OCI-LY3 (cell line): Measurements from ENCODE around the gene TNIP1.

Experiments used
- H2AFZ ChIP-seq: fragments of 200-600, 300-600 bp; shearing (Covaris generic); 2 replicates; pipeline ENCODE4 v1.6.0; 2014; ENCODE audit warnings: antibody characterized with exemption, low read depth, low read length
- H3K27ac ChIP-seq: fragments of 200-600, 300-600 bp; sonication (generic); 2 replicates; pipeline ENCODE4 v1.5.1; 2014; ENCODE audit warnings: mild to moderate bottlenecking, low read length, moderate library complexity, mixed read lengths
- H3K27me3 ChIP-seq: fragments of 200-600, 300-600 bp; sonication (generic); 2 replicates; pipeline ENCODE4 v1.6.1; 2014; ENCODE audit warnings: low read depth, low read length, mixed read lengths
- H3K36me3 ChIP-seq: fragments of 200-600, 300-600 bp; sonication (generic); replicated peaks from 2 replicates; pipeline ENCODE3; 2014; ENCODE audit warnings: low read depth, low read length, mixed read lengths
- H3K4me1 ChIP-seq: fragments of 300-600, 200-600 bp; sonication (generic); 2 replicates; pipeline ENCODE4 v1.6.1; 2014; ENCODE audit warnings: low read length, mixed read lengths
- H3K4me2 ChIP-seq: fragments of 200-600, 300-600 bp; sonication (generic); 2 replicates; pipeline ENCODE4 v1.6.1; 2014; ENCODE audit warnings: low read length, mixed read lengths
- H3K4me3 ChIP-seq: fragments of 300-600, 200-600 bp; sonication (generic); 2 replicates; pipeline ENCODE4 v1.5.1; 2014; ENCODE audit warnings: antibody characterized with exemption, mild to moderate bottlenecking, low read length, moderate library complexity
- H3K79me2 ChIP-seq: fragments of 300-600, 200-600 bp; shearing (Covaris generic); 2 replicates; pipeline ENCODE4 v1.6.1; 2014; ENCODE audit warnings: mild to moderate bottlenecking, low read length, mixed read lengths
- H3K9ac ChIP-seq: fragments of 300-600, 200-600 bp; shearing (Covaris generic); 2 replicates; pipeline ENCODE4 v1.6.0; 2014; ENCODE audit warnings: mild to moderate bottlenecking, low read length, moderate library complexity
- H3K9me3 ChIP-seq: fragments of 200-600, 300-600 bp; shearing (Covaris generic); 2 replicates; pipeline ENCODE4 v1.6.1; 2014; ENCODE audit warnings: low read length, mixed read lengths; ENCODE audit not compliant: insufficient read depth
- H4K20me1 ChIP-seq: fragments of 200-600, 300-600 bp; sonication (generic); 2 replicates; pipeline ENCODE4 v1.6.1; 2016; ENCODE audit warnings: low read length, mixed read lengths; ENCODE audit not compliant: insufficient read depth
- CTCF ChIP-seq: fragments of 200-600, 300-600 bp; sonication (generic); IDR thresholded peaks from 2 replicates; pipeline ENCODE4 v1.5.1; 2014; ENCODE audit warnings: antibody characterized with exemption, low read length, low read depth
- EZH2phosphoT487 ChIP-seq: fragments of 200-600 bp; shearing (Covaris generic); IDR thresholded peaks from 2 replicates; pipeline ENCODE4 v1.6.1; 2018; ENCODE audit warnings: antibody characterized with exemption, mixed run types, low read depth

TNIP1 gene

GRCh38 chr5:151029179-151030055, 51.4 kb downstream of the TNIP1 start:
- Histone ChIP-seq H3K27me3 (no peaks in the 10 kb centered on the region), H3K4me2 (no peak overlapping the region)

GRCh38 chr5:151028717-151029116, 52.1 kb downstream of the TNIP1 start:
- Histone ChIP-seq H3K36me3 (peaks cover 37% of the 10 kb centered on the region), H3K27ac (no peak overlapping the region), H3K79me2 (no peaks in the 10 kb centered on the region), H3K27me3 (no peaks in the 10 kb centered on the region), H3K4me1 (no peaks in the 10 kb centered on the region), H3K9ac (no peak overlapping the region), H3K4me2 (no peak overlapping the region), H2AFZ (no peak overlapping the region), H3K9me3 (no peaks in the 10 kb centered on the region), H3K4me3 (no peak overlapping the region), H4K20me1 (no peaks in the 10 kb centered on the region; the same call in 1 of the 2 replicates)
- TF ChIP-seq CTCF (no peak), EZH2phosphoT487 (no peak)

More at GRCh38 chr5:151029179-151030055, 51.4 kb downstream of the TNIP1 start:
- Histone ChIP-seq H3K9ac (no peak overlapping the region), H3K4me3 (no peak overlapping the region), H3K79me2 (no peaks in the 10 kb centered on the region), H4K20me1 (no peaks in the 10 kb centered on the region; the same call in 1 of the 2 replicates), H3K27ac (no peak overlapping the region), H3K9me3 (no peaks in the 10 kb centered on the region), H3K4me1 (no peaks in the 10 kb centered on the region), H3K36me3 (peaks cover 42% of the 10 kb centered on the region), H2AFZ (no peak overlapping the region)
- TF ChIP-seq EZH2phosphoT487 (no peak), CTCF (no peak)

- Histone ChIP-seq H3K4me3 (no peak overlapping the region), H3K27ac (no peak overlapping the region), H3K9ac (no peak overlapping the region), H3K27me3 (no peaks in the 10 kb centered on the region), H4K20me1 (no peaks in the 10 kb centered on the region; the same call in 1 of the 2 replicates), H3K4me2 (no peak overlapping the region), H2AFZ (no peak overlapping the region), H3K9me3 (no peaks in the 10 kb centered on the region), H3K79me2 (no peaks in the 10 kb centered on the region), H3K36me3 (peaks cover 36% of the 10 kb centered on the region), H3K4me1 (no peaks in the 10 kb centered on the region)
- TF ChIP-seq EZH2phosphoT487 = no peak
Observed at GRCh38 chr5:151027961-151028479, 52.8 kb downstream of the TNIP1 start.

- Histone ChIP-seq H3K4me3 (no peak overlapping the region), H3K27me3 (no peaks in the 10 kb centered on the region), H3K4me2 (no peak overlapping the region), H3K79me2 (no peaks in the 10 kb centered on the region), H3K9ac (no peak overlapping the region), H4K20me1 (no peaks in the 10 kb centered on the region), H3K36me3 (peaks cover 27% of the 10 kb centered on the region), H3K9me3 (no peaks in the 10 kb centered on the region), H3K4me1 (no peaks in the 10 kb centered on the region), H2AFZ (no peak overlapping the region), H3K27ac (no peak overlapping the region)
- no peak for TF ChIP-seq EZH2phosphoT487
- TF ChIP-seq CTCF = no peak
Observed at GRCh38 chr5:151026679-151027078, 54.2 kb downstream of the TNIP1 start.
